Natural killer cell treated with Interleukin-12 subunit alpha and Interleukin-12 subunit beta and Interleukin-15 and Interleukin-18, amount 100 ng/mL, for 72 hours (primary cell): ENCODE measurements around the gene CHCHD10. TPM values are rescaled to one million over a fixed set of nuclear protein-coding genes. Genes with fewer than 3 reads are reported as not detected.

Source experiments
- ATAC-seq, 2 donors: fragments of 150-1000 bp; cut with Tn5 transposase in 1 of 2; sonication (Bioruptor Pico), chemical (Tn5 transposase) in 1 of 2; 2 replicates each; pipeline ENCODE4 v1.10.0; 2021
- DNase-seq: peaks from one replicate; pipeline ENCODE4 v3.0.0; 2022; ENCODE audit warnings: low spot score
- H3K27ac Mint-ChIP-seq, 2 donors: 1 replicate in 1 of 2; 2 replicates in 1 of 2; pipeline ENCODE4 v1.8.0; 2022; ENCODE audit warnings: mixed read lengths in 2 of 2, mild to moderate bottlenecking in 1 of 2, moderate library complexity in 1 of 2
- H3K27me3 Mint-ChIP-seq, 2 donors: 1 replicate in 1 of 2; 2 replicates in 1 of 2; pipeline ENCODE4 v1.8.0; 2022; ENCODE audit warnings: mixed read lengths in 2 of 2
- H3K36me3 Mint-ChIP-seq: one replicate; pipeline ENCODE4 v1.8.0; 2022; ENCODE audit warnings: mixed read lengths
- H3K4me1 Mint-ChIP-seq, 2 donors: 1 replicate in 1 of 2; 2 replicates in 1 of 2; pipeline ENCODE4 v1.8.0; 2022; ENCODE audit warnings: low read depth in 2 of 2, mixed read lengths in 2 of 2, mild to moderate bottlenecking in 1 of 2
- H3K4me3 Mint-ChIP-seq: one replicate; pipeline ENCODE4 v1.8.0; 2022; ENCODE audit warnings: mixed read lengths
- H3K9me3 Mint-ChIP-seq: 2 replicates; pipeline ENCODE4 v1.8.0; 2022; ENCODE audit warnings: mixed read lengths
- total RNA-seq, 2 donors: library from RNA; stranded (reverse); gene quantifications; one replicate each; pipeline ENCODE4 v1.2.3, GENCODE V29; 2022

The CHCHD10 gene
- total RNA-seq, 2 donors from 2014 or later = 50.7 to 135 TPM

DNA sequence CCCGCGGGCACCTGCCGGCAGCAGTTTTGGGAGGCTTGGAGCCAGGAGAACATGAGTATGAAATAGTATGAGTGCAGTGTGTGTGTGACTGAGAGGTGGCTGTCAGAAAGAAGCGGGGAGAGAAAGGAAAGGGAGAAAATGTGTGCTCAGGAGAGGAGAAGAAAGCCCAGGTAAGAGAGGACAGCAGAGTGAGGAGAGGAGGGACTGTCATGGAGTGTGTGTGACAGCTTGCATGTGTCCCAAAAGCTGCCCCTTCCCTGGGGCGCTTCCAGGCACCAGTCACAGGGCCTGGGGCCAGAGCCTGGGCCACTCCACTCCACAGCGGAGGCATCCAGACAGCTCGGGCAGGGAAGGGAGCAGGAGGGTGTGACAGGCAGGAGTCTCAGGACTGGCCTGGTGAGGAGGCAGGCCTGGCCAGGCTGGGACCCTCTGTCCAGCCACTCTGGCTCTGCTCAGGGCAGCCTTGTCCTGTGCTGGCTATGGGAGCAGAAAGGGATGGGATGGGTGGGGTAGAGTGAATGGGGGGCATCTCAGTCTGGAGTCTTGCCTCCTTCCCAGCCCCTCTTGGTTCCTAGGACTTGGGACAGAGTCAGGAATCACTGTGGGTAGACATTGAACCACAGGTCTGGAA lies 5.8 kb upstream of the CHCHD10 start:
- H3K27ac Mint-ChIP-seq = no peak overlapping the region
- no peaks in the 10 kb centered on the region for H3K9me3 Mint-ChIP-seq
- H3K27me3 Mint-ChIP-seq = peaks cover 5 to 8% of the 10 kb centered on the region in 2 donors
- DNase-seq = no peak
- H3K4me3 Mint-ChIP-seq = no peak overlapping the region
- ATAC-seq = no peak
- H3K36me3 Mint-ChIP-seq = no peaks in the 10 kb centered on the region
- peaks cover 6 to 14% of the 10 kb centered on the region in 2 donors for H3K4me1 Mint-ChIP-seq

- Mint-ChIP-seq H3K36me3 (no peaks in the 10 kb centered on the region), H3K4me3 (peak within 1 kb of the TSS; percentile 60)
Observed at GRCh38 chr22:23772649-23773473, 5.1 kb upstream of the CHCHD10 start, which contains the start of gene MMP11. Gene MMP11 (plus strand): TSS chr22:23772849. CDS start chr22:23772871, 22 bp downstream.

GRCh38 chr22:23772315-23772648 lies 4.5 kb upstream of the CHCHD10 start:
- H3K27ac Mint-ChIP-seq = no peak overlapping the region
- no peaks in the 10 kb centered on the region for H3K36me3 Mint-ChIP-seq
- DNase-seq = no peak
- H3K4me1 Mint-ChIP-seq = peaks cover 6 to 14% of the 10 kb centered on the region in 2 donors
- H3K4me3 Mint-ChIP-seq = peak overlapping the region; percentile 60
- H3K9me3 Mint-ChIP-seq = no peaks in the 10 kb centered on the region
- H3K27me3 Mint-ChIP-seq = peaks cover 5 to 8% of the 10 kb centered on the region in 2 donors
- ATAC-seq = no peak

More at GRCh38 chr22:23772649-23773473, 5.1 kb upstream of the CHCHD10 start, which contains the start of gene MMP11:
- H3K9me3 Mint-ChIP-seq = no peaks in the 10 kb centered on the region
- ATAC-seq (peak; percentile 78 to 86), DNase-seq (peak; percentile 67)
- peaks cover 6 to 14% of the 10 kb centered on the region in 2 donors for H3K4me1 Mint-ChIP-seq
- H3K27ac Mint-ChIP-seq = no peak within 1 kb of the TSS
- peaks cover 5 to 8% of the 10 kb centered on the region in 2 donors for H3K27me3 Mint-ChIP-seq

DNA sequence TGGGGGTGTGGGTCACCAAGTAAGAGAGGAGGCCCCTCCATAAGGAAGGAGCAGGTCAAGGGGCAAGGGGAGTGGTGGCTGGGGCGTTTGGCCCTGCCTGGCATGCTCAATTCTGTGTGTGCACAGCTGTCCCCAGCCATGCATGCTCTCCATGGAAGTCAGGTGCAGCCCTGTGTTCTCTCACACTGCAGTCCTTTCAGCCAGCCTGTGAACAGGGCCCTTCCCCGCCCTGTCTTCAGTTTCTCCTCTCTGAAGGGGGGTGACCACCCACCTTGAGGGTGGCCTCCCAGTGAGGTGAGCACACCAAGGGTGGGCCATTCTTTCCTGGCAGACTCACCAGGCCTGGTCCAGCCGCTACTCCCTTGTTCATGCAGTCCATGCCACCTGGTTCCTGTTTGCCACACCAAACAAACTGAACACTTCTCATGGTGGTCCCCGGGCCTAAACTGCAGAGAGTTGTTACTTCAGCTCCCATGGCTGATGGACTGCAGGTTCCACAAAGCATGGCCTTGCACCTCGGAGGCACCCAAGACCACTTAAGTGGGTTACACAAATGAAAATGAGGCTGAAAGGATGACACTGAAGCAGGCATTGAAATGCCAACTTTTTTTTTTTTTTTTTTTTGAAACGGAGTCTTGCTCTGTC lies 1.7 kb upstream of the CHCHD10 start:
- Mint-ChIP-seq H3K27ac (no peak overlapping the region), H3K27me3 (peaks cover 5 to 8% of the 10 kb centered on the region in 2 donors), H3K36me3 (no peaks in the 10 kb centered on the region), H3K4me1 (peaks cover 6 to 19% of the 10 kb centered on the region in 2 donors), H3K4me3 (peak overlapping the region; percentile 32), H3K9me3 (no peaks in the 10 kb centered on the region)
- DNase-seq (no peak), ATAC-seq (no peak)

DNA sequence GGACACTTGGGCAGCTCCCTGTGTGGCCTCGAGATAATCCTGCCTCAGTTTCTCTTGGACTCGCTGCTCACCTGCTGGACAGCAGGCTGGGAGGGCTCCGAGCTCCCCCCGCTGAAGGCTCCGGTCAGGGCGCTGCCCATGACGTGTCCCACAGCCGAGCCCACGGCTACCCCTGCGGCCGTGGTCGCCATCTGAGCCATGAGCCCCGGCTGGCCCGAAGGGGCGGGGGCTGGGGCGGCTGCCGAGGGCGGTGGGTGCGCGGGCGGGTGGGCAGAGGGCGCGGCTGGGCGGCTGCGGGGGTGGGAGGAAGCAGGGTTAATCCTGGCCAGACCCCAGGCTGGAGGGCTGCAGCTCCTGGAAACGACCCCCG lies 484 bp downstream of the CHCHD10 start:
- no peaks in the 10 kb centered on the region for H3K36me3 Mint-ChIP-seq
- no peaks in the 10 kb centered on the region for H3K9me3 Mint-ChIP-seq
- peak overlapping the region; percentile 57 for H3K4me3 Mint-ChIP-seq
- no peaks in the 10 kb centered on the region for H3K27me3 Mint-ChIP-seq
- H3K27ac Mint-ChIP-seq = no peak overlapping the region
- ATAC-seq (peak; percentile 1 to 21), DNase-seq (no peak)
- H3K4me1 Mint-ChIP-seq = peaks cover 10 to 25% of the 10 kb centered on the region in 2 donors

DNA sequence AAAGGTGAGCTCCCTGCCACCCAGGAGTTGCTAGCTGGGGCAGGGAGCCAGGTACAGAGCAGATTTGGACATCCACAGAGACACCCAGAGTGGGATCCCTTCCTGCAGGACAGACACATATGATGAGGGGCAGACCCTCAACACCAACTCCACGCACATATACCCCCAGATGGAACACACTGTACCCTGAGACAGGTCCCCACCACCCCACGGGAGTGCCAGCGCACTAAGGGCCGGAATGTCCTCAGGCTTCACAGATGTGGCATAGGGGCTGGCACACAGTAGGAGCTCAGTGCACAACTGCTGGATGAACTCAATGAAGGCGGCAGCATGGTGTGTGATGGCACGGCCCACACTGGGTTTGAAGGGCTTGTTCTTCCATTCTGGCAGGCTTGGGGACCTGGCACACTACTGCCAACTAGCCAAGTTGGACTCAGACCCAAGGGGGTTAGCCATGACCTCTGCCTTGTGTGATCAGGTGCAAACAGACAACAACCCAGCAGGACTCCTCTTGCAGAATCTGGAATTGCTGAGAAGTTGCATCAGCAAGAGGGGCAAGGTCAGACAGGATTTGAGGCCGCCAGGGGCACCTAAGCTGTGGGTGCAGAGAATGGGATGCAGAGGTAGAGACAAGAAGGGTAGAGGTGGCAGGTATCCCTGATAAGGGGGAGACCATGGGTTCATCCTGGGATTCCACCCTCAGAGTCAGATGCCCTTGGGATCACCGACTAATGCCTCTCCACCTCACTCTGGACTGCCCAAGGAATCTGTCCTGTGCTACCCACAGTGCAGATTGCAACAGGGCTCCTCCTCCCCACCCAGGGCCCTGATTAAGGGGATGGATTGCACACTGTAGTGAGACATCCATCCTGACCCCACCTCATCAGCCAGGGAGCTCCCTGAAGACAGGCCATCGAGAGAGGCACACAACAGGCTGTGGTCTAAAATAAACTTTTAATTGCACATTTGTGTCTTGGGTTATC lies 2.6 kb downstream of the CHCHD10 start:
- DNase-seq (no peak), ATAC-seq (no peak)
- H3K36me3 Mint-ChIP-seq = no peaks in the 10 kb centered on the region
- no peaks in the 10 kb centered on the region for H3K27me3 Mint-ChIP-seq
- H3K4me3 Mint-ChIP-seq = peak overlapping the region; percentile 23
- H3K27ac Mint-ChIP-seq = no peak overlapping the region
- no peaks in the 10 kb centered on the region for H3K9me3 Mint-ChIP-seq
- H3K4me1 Mint-ChIP-seq = peaks cover 10 to 19% of the 10 kb centered on the region in 2 donors

GRCh38 chr22:23763954-23764353 lies 3.8 kb downstream of the CHCHD10 start:
- no peak for DNase-seq
- H3K36me3 Mint-ChIP-seq = no peaks in the 10 kb centered on the region
- ATAC-seq = no peak
- H3K9me3 Mint-ChIP-seq = no peaks in the 10 kb centered on the region
- peaks cover 10 to 19% of the 10 kb centered on the region in 2 donors for H3K4me1 Mint-ChIP-seq
- peak overlapping the region; percentile 65 for H3K4me3 Mint-ChIP-seq
- H3K27me3 Mint-ChIP-seq = no peaks in the 10 kb centered on the region
- H3K27ac Mint-ChIP-seq = no peak overlapping the region

GRCh38 chr22:23763579-23763945 lies 4.2 kb downstream of the CHCHD10 start:
- no peaks in the 10 kb centered on the region for H3K9me3 Mint-ChIP-seq
- H3K4me1 Mint-ChIP-seq = peaks cover 10 to 19% of the 10 kb centered on the region in 2 donors
- DNase-seq (no peak), ATAC-seq (peak; percentile 50 to 61)
- H3K36me3 Mint-ChIP-seq = no peaks in the 10 kb centered on the region
- H3K27ac Mint-ChIP-seq = peak overlapping the region in 1 of 2 donors; percentile 46
- H3K4me3 Mint-ChIP-seq = peak overlapping the region; percentile 65
- no peaks in the 10 kb centered on the region for H3K27me3 Mint-ChIP-seq

- peak within 1 kb of the TSS; percentile 65 for H3K4me3 Mint-ChIP-seq
- ATAC-seq (no peak), DNase-seq (no peak)
- no peaks in the 10 kb centered on the region for H3K36me3 Mint-ChIP-seq
- no peaks in the 10 kb centered on the region for H3K27me3 Mint-ChIP-seq
- H3K27ac Mint-ChIP-seq = peak within 1 kb of the TSS; percentile 46 to 63
- H3K9me3 Mint-ChIP-seq = no peaks in the 10 kb centered on the region
- H3K4me1 Mint-ChIP-seq = peaks cover 10 to 19% of the 10 kb centered on the region in 2 donors
Observed at GRCh38 chr22:23762842-23763578, 4.8 kb downstream of the CHCHD10 start, which contains the start of gene C22orf15. Gene C22orf15 (plus strand): TSS chr22:23762990. CDS start chr22:23763307, 317 bp downstream.

DNA sequence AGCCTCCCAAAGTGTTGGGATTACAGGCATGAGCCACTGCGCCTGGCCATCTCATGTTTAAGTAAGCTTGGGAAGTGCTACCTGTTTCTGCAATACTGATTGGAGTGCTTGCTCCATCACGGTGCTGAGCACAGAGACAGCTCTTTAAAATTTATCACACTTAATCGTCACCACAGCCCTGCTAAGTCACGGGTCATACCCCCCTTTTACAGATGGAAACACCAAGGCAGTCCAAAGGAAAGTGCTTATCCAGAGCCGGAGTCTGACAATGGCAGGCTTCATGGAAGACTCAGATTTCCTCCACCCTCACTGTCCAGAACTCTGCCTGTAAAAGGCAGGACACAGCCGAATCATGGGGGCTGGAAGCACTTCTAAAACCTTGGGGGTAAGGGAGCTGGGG lies 7.7 kb downstream of the CHCHD10 start:
- H3K4me1 Mint-ChIP-seq = peaks cover 10 to 14% of the 10 kb centered on the region in 2 donors
- H3K9me3 Mint-ChIP-seq = no peaks in the 10 kb centered on the region
- no peaks in the 10 kb centered on the region for H3K27me3 Mint-ChIP-seq
- ATAC-seq = no peak
- no peak overlapping the region for H3K27ac Mint-ChIP-seq
- H3K4me3 Mint-ChIP-seq = no peak overlapping the region
- no peaks in the 10 kb centered on the region for H3K36me3 Mint-ChIP-seq
- DNase-seq = no peak

DNA sequence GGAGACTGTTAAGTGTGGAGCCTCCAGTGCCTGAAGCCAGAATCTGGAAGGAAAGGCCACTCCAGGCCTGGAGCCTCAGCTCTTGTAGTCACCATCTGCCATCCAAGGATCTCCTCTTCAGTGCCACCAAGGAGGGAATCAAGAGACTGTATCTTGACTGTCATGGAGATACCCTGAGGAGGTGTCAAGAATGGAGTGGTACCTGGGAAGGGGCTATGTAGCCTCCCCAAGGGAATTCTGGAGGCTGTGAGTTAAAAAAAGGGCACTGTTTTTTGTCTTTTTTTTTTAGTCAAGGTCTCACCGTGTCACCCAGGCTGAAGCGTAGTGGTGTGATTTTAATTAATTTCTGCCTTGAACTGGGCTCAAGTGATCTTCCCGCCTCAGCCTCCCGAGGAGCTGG lies 8.2 kb downstream of the CHCHD10 start:
- Mint-ChIP-seq H3K9me3 (no peaks in the 10 kb centered on the region), H3K36me3 (no peaks in the 10 kb centered on the region), H3K27ac (no peak overlapping the region), H3K27me3 (no peaks in the 10 kb centered on the region), H3K4me3 (no peak overlapping the region), H3K4me1 (peaks cover 10 to 14% of the 10 kb centered on the region in 2 donors)
- ATAC-seq = no peak
- DNase-seq = no peak

GRCh38 chr22:23756891-23757290 lies 10.9 kb downstream of the CHCHD10 start:
- no peak overlapping the region for H3K27ac Mint-ChIP-seq
- H3K4me1 Mint-ChIP-seq = no peaks in the 10 kb centered on the region
- DNase-seq (no peak), ATAC-seq (no peak)
- H3K27me3 Mint-ChIP-seq = no peaks in the 10 kb centered on the region
- no peaks in the 10 kb centered on the region for H3K36me3 Mint-ChIP-seq
- no peaks in the 10 kb centered on the region for H3K9me3 Mint-ChIP-seq
- H3K4me3 Mint-ChIP-seq = no peak overlapping the region
